ENCODE data around the gene GRIP2.
A peak's percentile ranks its signal among the peaks of the same experiment; 100 is the strongest.

Gene GRIP2

DNA sequence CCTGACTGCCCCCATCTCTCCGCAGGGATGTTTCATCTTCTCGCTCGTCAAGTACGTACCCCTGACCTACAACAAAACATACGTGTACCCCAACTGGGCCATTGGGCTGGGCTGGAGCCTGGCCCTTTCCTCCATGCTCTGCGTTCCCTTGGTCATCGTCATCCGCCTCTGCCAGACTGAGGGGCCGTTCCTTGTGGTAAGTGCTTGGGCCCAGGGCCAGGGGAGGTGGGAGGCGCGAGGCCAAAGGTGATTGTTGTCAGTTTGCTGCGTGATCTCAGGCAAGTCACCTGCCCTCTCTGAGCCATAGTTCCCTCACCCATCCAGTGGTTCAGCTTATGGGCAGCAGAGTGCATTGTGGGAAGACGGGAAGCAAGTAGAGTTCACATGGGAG, 58.5 kb downstream of the GRIP2 start:
- no peak for DNase-seq

- no peak for DNase-seq
Measured at GRCh38 chr3:14481018-14481645, 59.0 kb downstream of the GRIP2 start.

GRCh38 chr3:14480207-14481017, 59.7 kb downstream of the GRIP2 start:
- no peak for DNase-seq

GRCh38 chr3:14479591-14479990, 60.6 kb downstream of the GRIP2 start:
- no peak for DNase-seq

DNA sequence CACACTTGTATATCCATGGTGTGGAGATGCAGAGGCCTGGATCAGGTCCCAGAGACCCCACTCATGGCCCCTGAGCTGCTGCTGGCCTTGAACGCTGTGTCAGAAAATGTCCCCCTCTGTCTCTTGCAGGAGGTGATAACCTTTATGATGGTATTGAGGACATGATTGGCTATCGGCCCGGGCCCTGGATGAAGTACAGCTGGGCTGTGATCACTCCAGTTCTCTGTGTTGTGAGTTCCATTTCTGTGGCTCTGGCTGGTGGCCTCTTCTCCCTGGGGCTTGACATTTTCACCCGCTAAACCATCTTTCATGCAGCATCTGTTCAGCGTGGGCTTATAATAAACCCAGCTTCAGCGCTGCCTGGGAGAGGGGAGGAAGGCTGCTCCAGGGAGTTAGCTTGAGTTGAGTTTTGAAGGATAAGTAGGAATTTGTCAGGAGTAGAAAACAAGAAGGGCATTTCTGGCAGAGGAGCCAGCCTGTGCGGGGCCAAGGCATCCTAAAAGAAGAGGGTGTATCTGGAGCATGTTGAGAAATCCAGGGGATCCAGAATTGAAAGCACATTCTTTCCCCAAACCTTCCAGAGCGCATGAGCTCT, 61.1 kb downstream of the GRIP2 start:
- DNase-seq = no peak

- DNase-seq = no peak
Measured at GRCh38 chr3:14477311-14477935, 62.7 kb downstream of the GRIP2 start.

- DNase-seq = no peak
Measured at GRCh38 chr3:14476583-14477265, 63.4 kb downstream of the GRIP2 start.

- DNase-seq = no peak
Measured at GRCh38 chr3:14475621-14476020, 64.5 kb downstream of the GRIP2 start.

GRCh38 chr3:14474363-14475081, 65.6 kb downstream of the GRIP2 start:
- DNase-seq = no peak

GRCh38 chr3:14473411-14473891, 66.7 kb downstream of the GRIP2 start:
- no peak for DNase-seq

GRCh38 chr3:14472471-14473351, 67.4 kb downstream of the GRIP2 start:
- no peak for DNase-seq

- no peak for DNase-seq
Measured at GRCh38 chr3:14471690-14472089, 68.5 kb downstream of the GRIP2 start.

GRCh38 chr3:14471016-14471415, 69.1 kb downstream of the GRIP2 start:
- DNase-seq = no peak

GRCh38 chr3:14470461-14470860, 69.7 kb downstream of the GRIP2 start:
- no peak for DNase-seq

DNA sequence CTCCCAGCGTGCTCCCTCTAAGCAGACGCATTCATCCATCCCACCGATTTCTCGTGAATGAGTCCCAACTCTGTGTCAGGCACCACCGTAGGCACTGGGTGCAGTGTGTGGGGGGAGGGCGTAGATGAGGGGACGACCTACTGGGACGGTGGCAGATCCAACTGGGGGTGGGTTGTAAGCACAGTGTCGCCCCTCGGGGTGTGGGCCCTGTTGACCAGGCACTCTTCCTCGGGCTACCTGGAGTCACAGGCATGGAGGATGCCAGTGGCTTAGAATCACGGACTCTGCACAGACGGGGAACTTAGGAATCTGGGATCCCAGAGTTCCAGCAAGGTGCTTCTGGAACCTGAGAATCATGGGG, 71.5 kb downstream of the GRIP2 start:
- DNase-seq = no peak

DNA sequence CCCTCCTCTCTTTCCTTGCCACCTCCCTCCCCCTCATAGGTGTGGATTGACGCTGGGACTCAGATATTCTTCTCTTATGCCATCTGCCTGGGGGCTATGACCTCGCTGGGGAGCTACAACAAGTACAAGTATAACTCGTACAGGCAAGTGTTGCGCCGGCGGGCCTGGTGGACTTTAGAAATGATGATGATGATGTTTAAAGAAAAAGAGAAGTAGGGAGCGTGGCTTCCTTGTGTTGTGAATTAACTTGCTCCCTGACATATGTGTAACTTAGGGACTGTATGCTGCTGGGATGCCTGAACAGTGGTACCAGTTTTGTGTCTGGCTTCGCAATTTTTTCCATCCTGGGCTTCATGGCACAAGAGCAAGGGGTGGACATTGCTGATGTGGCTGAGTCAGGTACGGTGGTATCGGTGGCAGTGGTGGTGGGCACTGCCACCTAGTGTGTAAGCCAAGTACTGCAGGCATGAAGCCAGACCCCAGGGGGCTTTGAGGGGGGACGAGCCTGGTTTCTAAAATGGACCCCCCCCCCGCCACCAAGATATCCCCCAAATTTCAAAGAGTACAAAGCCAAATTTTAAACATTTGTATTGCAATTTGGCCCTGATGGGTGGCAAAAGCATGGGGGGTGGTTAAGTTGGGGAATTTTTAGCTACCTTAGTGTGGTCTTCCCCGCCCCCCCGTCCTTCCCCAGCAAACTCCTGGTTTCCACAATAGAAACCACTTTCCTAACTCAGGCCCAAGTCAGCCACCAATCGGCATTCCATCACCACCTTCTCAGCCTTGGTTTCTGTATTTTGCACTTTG, 72.1 kb downstream of the GRIP2 start:
- peak; percentile 65 for DNase-seq

- DNase-seq = no peak
Measured at GRCh38 chr3:14466179-14466903, 73.8 kb downstream of the GRIP2 start.

GRCh38 chr3:14465425-14465824, 74.7 kb downstream of the GRIP2 start:
- no peak for DNase-seq

- no peak for DNase-seq
Measured at GRCh38 chr3:14464521-14464920, 75.6 kb downstream of the GRIP2 start.

GRCh38 chr3:14464141-14464465, 76.0 kb downstream of the GRIP2 start:
- DNase-seq = no peak

All from femur (tissue), 1 donor.